Esophagus muscularis mucosa (tissue), 4 donors: ENCODE measurements around the gene GRB14. TPM values are rescaled to one million over a fixed set of nuclear protein-coding genes. Genes with fewer than 3 reads are reported as not detected.

Source experiments
- DNase-seq: peaks from one replicate; pipeline ENCODE4 v3.0.0-alpha.2; 2017; ENCODE audit errors: extremely low spot score
- H3K27ac ChIP-seq, 4 donors: fragments of 200-600 bp; sonication (generic); replicated peaks in 1 of 4; 1 replicate in 3 of 4; 2 replicates in 1 of 4; pipeline ENCODE4 v1.5.1; 2016 to 2019; ENCODE audit warnings: mild to moderate bottlenecking in 1 of 4
- H3K27me3 ChIP-seq, 4 donors: fragments of 200-600 bp; sonication (generic); one replicate each; pipeline versions ENCODE4 v1.5.1 to v1.6.0; 2016 to 2019
- H3K36me3 ChIP-seq, 4 donors: fragments of 200-600 bp; sonication (generic); one replicate each; pipeline ENCODE4 v1.5.1; 2016 to 2019
- H3K4me1 ChIP-seq, 4 donors: fragments of 200-600 bp; sonication (generic); one replicate each; pipeline ENCODE4 v1.5.1; 2016 to 2019
- H3K4me3 ChIP-seq, 4 donors: fragments of 200-600 bp; sonication (generic); 1 replicate in 2 of 4; 2 replicates in 2 of 4; pipeline ENCODE4 v1.5.1; 2016 to 2019; ENCODE audit warnings: mild to moderate bottlenecking in 4 of 4, moderate library complexity in 1 of 4
- H3K9me3 ChIP-seq, 4 donors: fragments of 200-600 bp; sonication (generic); 1 replicate in 3 of 4; 2 replicates in 1 of 4; pipeline ENCODE4 v1.5.1; 2016 to 2019
- EP300 ChIP-seq: sonication (generic); formaldehyde crosslinking; IDR thresholded peaks from one replicate; pipeline ENCODE4 v1.6.1; 2017; ENCODE audit warnings: antibody characterized with exemption
- POLR2A ChIP-seq: fragments of 450-650 bp; IDR thresholded peaks from one replicate; pipeline ENCODE4 v1.6.1; 2017; ENCODE audit warnings: antibody characterized with exemption, moderate library complexity, mild to moderate bottlenecking, low read depth
- POLR2AphosphoS5 ChIP-seq, 2 donors: sonication (generic); formaldehyde crosslinking; IDR thresholded peaks; one replicate each; pipeline ENCODE4 v1.6.1; 2017; ENCODE audit warnings: antibody characterized with exemption in 2 of 2
- WGBS: methylation state at CpG from one replicate; pipeline ENCODE4 v1.1.5; 2018; 5-methylcytosine and 5-hydroxymethylcytosine counted together
- intact Hi-C: fragments of 100-400 bp; cut with DNase I; formaldehyde crosslinking; loops from one replicate; pipeline ENCODE4 v1.15.1; 2023
- total RNA-seq, 4 donors: library from RNA; depleted of rRNA; stranded (reverse); fragments of >200 nt; gene quantifications; one replicate each; pipeline versions ENCODE4 v1.1.0 to v1.2.1, GENCODE V29; 2016
- TF ChIP-seq, protein P1 (sequence below), 3 experiments: fragments of 200-600 bp in 2 of 3; fragments of 450-650 bp in 1 of 3; sonication (generic) in 2 of 3; IDR thresholded peaks; one replicate each; pipeline ENCODE4 v1.5.1; 2017 to 2019; ENCODE audit warnings: antibody characterized with exemption in 3 of 3, mild to moderate bottlenecking in 2 of 3, moderate library complexity in 1 of 3

GRB14 gene
- total RNA-seq, 4 donors from 2014 or later, result 3.3 to 6.3 (median 4.3) TPM

GRCh38 chr2:164530464-164530863 is 90.8 kb downstream of the GRB14 start:
- H3K27me3 ChIP-seq, result no peaks in the 10 kb centered on the region
- no peaks in the 10 kb centered on the region for H3K9me3 ChIP-seq
- no peak overlapping the region for H3K4me3 ChIP-seq
- H3K36me3 ChIP-seq, result no peaks in the 10 kb centered on the region
- TF ChIP-seq EP300 (no peak), POLR2AphosphoS5 (IDR thresholded peaks at IDR 0.05) (no peak), POLR2A (no peak)
- TF ChIP-seq, protein P1, sequence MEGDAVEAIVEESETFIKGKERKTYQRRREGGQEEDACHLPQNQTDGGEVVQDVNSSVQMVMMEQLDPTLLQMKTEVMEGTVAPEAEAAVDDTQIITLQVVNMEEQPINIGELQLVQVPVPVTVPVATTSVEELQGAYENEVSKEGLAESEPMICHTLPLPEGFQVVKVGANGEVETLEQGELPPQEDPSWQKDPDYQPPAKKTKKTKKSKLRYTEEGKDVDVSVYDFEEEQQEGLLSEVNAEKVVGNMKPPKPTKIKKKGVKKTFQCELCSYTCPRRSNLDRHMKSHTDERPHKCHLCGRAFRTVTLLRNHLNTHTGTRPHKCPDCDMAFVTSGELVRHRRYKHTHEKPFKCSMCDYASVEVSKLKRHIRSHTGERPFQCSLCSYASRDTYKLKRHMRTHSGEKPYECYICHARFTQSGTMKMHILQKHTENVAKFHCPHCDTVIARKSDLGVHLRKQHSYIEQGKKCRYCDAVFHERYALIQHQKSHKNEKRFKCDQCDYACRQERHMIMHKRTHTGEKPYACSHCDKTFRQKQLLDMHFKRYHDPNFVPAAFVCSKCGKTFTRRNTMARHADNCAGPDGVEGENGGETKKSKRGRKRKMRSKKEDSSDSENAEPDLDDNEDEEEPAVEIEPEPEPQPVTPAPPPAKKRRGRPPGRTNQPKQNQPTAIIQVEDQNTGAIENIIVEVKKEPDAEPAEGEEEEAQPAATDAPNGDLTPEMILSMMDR (IDR thresholded peaks at IDR 0.05), result no peak
- intact Hi-C loops, result no loop called here
- WGBS, result 88% methylated on average over 1 of the region's 1 CpG
- H3K27ac ChIP-seq, result no peak overlapping the region
- DNase-seq, result no peak
- no peaks in the 10 kb centered on the region for H3K4me1 ChIP-seq

DNA sequence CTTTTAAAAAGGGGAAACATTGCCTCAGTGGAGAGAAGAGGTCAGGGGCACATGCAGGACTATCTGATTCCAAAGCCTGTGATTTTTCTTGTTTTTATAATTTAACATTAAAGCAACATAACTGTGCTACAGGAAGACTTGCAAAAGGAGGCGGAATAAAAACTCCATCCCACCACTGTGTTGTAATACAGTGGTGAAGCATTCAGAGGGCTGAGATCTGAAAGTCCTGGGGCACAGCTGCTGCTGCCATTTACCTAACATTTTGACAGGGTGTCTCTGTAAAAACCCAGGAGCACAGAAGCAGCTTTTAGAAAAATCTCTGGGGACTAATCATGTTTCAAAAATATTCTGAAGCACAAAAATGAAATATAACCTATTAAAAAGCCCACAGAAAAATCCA is 97.6 kb downstream of the GRB14 start:
- no peaks in the 10 kb centered on the region for H3K4me1 ChIP-seq
- WGBS, result 77% methylated on average over 1 of the region's 1 CpG

DNA sequence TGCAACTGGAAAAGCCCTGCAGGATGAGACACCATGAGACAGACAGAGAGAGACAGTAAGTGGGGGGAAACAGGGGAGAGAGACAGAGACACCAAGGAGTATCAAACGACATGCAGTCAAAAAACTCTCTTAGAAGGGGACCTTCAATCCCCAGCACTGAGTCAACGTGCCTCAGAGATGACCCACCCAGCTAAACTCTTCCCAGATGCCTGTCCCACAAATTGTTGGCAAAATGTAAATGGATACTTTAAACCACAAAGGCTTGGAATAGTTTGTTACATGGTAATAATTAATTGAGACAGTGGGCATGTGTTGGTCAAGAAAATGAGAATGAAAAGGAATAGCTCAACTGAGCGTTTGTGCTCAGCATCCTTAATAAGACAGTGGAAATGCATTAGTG is 98.3 kb downstream of the GRB14 start:
- Histone ChIP-seq H3K4me3 (no peak overlapping the region), H3K27me3 (no peaks in the 10 kb centered on the region), H3K4me1 (no peaks in the 10 kb centered on the region), H3K36me3 (no peaks in the 10 kb centered on the region), H3K27ac (no peak overlapping the region), H3K9me3 (peaks cover 0 to 9% (median 5%) of the 10 kb centered on the region in 4 donors)
- 77% methylated on average over 3 of the region's 3 CpGs for WGBS
- DNase-seq, result no peak
- no peak for TF ChIP-seq EP300
- intact Hi-C loops, result no loop called here

More for the DNA sequence above, 97.6 kb downstream of the GRB14 start:
- intact Hi-C loops, result no loop called here
- Histone ChIP-seq H3K9me3 (peaks cover 0 to 8% (median 5%) of the 10 kb centered on the region in 4 donors), H3K27me3 (no peaks in the 10 kb centered on the region), H3K4me3 (no peak overlapping the region), H3K27ac (no peak overlapping the region), H3K36me3 (no peaks in the 10 kb centered on the region)
- TF ChIP-seq EP300 (no peak), POLR2A (no peak), POLR2AphosphoS5 (IDR thresholded peaks at IDR 0.05) (no peak)
- TF ChIP-seq, protein P1 (IDR thresholded peaks at IDR 0.05), result no peak
- DNase-seq, result no peak

- H3K36me3 ChIP-seq, result no peaks in the 10 kb centered on the region
- no peaks in the 10 kb centered on the region for H3K4me1 ChIP-seq
- H3K27ac ChIP-seq, result no peak overlapping the region
- intact Hi-C loops, result no loop called here
- 75% methylated on average over 3 of the region's 3 CpGs for WGBS
- TF ChIP-seq, protein P1 (IDR thresholded peaks at IDR 0.05), result no peak
- TF ChIP-seq POLR2A, result no peak
- TF ChIP-seq EP300, result no peak
- TF ChIP-seq POLR2AphosphoS5 (IDR thresholded peaks at IDR 0.05), result no peak
- H3K27me3 ChIP-seq, result no peaks in the 10 kb centered on the region
- DNase-seq, result no peak
- peaks cover 0 to 9% (median 5%) of the 10 kb centered on the region in 4 donors for H3K9me3 ChIP-seq
- H3K4me3 ChIP-seq, result no peak overlapping the region
Observed at GRCh38 chr2:164522561-164522981, 98.7 kb downstream of the GRB14 start.

GRCh38 chr2:164515734-164516133 is 105.5 kb downstream of the GRB14 start:
- DNase-seq, result no peak
- 91% methylated on average over 2 of the region's 2 CpGs for WGBS
- Histone ChIP-seq H3K4me1 (peaks cover 0 to 5% (median 2%) of the 10 kb centered on the region in 4 donors), H3K9me3 (peaks cover 0 to 27% (median 12%) of the 10 kb centered on the region in 4 donors), H3K4me3 (no peak overlapping the region), H3K27ac (no peak overlapping the region), H3K36me3 (peaks cover 0 to 6% (median 0%) of the 10 kb centered on the region in 4 donors), H3K27me3 (no peaks in the 10 kb centered on the region)
- TF ChIP-seq, protein P1 (IDR thresholded peaks at IDR 0.05), result no peak
- TF ChIP-seq POLR2A (no peak), POLR2AphosphoS5 (IDR thresholded peaks at IDR 0.05) (no peak), EP300 (no peak)
- intact Hi-C loops, result no loop called here
